GM21526 (cell line): ENCODE results near the gene PKIG.
"Not testable (repeated sequence)": the region's sequence is repeated elsewhere in the genome, so short reads cannot be mapped to it uniquely, and the experiment has no call there.

ENCODE experiments used
- ATAC-seq: cut with Tn5 transposase; IDR thresholded peaks from one replicate; pipeline ENCODE4 v1.9.1; 2021; ENCODE audit warnings: moderate library complexity; ENCODE audit not compliant: unreplicated experiment, low FRiP score

Gene PKIG

GRCh38 chr20:44582311-44583025 is at the start of gene PKIG:
TSS of gene PKIG (plus strand) at chr20:44582579. CDS start at chr20:44614557, 31,978 bp downstream.
- no peak for ATAC-seq

GRCh38 chr20:44532981-44533331 is 49.4 kb upstream of the PKIG start:
- ATAC-seq, result no peak

GRCh38 chr20:44533928-44534327 is 48.5 kb upstream of the PKIG start:
- ATAC-seq, result no peak

GRCh38 chr20:44536175-44536574 is 46.2 kb upstream of the PKIG start:
- ATAC-seq, result no peak

DNA sequence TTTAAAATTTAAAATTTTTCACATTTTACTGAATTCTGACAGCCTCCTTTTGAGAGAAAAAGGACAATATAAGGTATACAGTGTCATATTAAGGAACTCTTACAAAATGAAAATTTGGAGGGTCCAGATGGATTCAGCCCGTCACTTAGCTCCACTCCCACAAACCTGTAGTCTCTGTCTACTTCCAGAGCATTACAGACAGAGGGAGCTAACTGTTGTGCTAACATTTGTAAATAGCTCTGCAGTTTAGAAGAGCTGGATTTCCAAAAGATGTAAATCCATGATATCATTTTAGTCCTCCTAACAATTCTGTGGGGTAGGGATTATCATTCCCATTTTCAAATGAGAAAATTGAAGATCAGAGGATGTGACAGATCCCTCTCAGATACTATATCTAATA is 44.4 kb upstream of the PKIG start:
- no peak for ATAC-seq

DNA sequence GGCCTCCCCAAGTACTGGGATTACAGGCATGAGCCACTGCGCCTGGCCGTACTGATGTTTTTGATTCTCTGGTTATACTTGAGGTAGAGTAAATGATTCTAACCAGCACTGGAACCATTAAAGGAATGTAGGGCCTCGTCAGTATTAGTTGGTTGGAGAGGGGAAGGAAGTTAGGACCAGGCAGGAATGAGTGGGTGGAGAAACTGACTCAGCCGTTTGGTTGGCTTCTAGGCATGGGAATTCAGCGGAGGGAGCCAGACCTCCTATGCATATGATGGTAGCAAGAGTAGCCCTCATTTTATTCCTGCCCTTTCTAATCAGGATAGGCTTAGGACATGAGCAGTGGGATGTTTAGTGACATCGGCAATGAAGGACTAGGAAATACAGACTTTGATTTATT is 41.5 kb upstream of the PKIG start:
- ATAC-seq, result no peak

GRCh38 chr20:44541992-44542391 is 40.4 kb upstream of the PKIG start:
- ATAC-seq, result no peak

GRCh38 chr20:44542890-44543289 is 39.5 kb upstream of the PKIG start:
- ATAC-seq, result no peak

DNA sequence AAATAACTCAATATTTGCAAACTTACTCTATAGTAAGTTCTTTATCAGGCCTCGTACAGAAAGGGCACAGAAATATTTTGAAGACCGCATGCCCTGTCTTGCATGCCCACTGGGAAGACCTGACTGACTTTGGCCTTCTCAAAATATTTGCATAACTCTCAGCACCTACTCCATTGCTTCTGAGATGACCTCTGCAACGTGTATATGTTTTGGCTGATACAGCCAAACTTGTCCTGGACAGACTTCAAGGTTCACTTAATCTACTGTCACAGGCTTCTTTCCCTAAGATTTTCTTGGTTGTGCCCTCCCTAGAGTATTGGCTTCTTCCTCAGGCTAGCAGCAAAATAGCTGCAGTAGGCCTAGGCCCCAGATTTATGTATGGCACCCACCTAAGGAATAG is 39.0 kb upstream of the PKIG start:
- no peak for ATAC-seq

GRCh38 chr20:44544263-44544662 is 38.1 kb upstream of the PKIG start:
- ATAC-seq, result no peak

GRCh38 chr20:44547419-44547818 is 35.0 kb upstream of the PKIG start:
- ATAC-seq, result no peak

DNA sequence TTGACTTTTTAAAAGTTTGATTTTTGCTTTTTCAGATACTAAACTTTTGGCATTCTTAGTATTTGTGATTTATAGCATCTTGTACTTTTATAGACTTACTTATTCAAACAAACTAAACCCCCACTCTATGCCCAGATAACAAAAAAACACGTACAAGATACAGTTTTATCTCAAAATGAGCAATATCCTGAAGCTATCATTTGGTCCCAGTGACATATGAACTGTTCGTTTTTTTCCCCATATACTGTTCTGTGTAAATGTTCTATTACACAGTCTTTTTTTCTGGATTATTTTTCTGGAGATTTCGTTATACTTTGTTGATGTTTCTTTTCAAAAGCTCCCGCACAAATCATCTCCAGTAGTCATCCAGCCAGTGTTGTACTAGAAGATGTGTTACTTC is 33.3 kb upstream of the PKIG start:
- ATAC-seq, result no peak

- ATAC-seq, result no peak
Measured at GRCh38 chr20:44552050-44552449, 30.3 kb upstream of the PKIG start.

DNA sequence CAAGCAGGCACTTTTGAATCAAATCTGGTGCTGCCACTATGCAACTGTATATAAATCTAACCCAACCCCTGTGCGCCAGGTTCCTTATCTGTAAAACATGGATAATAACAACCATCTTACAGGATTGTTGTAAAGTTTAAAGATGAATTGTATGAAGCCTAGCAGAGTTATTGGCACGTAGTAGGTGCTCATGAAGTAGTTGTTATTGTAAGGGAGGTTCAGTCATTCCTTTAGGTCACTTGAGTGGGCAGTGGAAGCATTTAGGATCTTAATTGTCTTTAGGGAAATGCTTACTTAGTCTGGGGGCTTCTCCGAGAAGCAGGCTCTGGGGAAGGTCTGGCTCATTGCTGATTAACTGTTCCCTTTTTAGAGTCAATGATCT is 29.8 kb upstream of the PKIG start:
- no peak for ATAC-seq

DNA sequence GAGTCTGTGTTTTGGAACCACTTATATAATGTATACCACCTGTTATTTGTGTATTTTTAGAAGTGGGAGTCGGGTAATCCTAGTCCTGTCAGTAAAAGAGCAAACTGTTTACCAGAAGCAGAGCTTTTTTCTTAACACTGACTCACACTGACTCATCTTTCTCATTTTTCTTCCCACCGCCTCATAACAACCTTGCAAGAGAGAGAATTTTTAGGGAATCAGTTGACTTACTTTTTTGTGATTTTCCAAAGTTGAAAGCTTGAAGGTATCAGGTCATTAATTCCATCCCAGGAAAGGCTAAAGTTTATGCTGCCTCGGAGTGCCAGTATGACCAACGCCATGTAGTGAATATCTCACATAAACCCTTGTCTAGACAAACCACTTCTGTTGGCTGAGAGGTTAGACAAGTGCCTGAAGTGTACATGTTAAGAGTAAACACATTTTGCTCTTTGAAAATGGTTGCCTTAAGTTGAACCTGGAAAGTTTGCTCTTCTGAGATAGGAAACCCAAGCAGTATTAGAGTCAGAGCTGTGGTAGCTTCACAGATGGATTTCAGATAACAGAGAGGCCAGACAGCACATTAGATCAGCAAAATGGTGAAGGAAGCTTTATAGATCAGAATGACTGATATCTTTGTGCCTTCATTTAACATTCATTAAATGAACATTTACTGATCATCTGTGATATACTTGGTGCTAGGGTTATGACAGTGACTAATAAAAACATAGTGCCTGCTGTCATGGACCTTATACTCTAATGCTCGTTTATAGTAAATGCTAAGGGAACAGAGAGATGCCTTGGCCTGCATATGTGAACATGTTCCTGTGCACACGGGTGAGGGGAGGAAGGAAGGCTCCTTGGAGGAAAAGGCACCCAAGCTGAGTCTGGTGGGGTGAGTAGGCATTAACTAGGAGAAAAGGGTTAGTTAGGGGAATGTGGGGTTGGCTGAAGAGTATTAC is 29.1 kb upstream of the PKIG start:
- no peak for ATAC-seq

- no peak for ATAC-seq
Measured at GRCh38 chr20:44559302-44559701, 23.1 kb upstream of the PKIG start.

DNA sequence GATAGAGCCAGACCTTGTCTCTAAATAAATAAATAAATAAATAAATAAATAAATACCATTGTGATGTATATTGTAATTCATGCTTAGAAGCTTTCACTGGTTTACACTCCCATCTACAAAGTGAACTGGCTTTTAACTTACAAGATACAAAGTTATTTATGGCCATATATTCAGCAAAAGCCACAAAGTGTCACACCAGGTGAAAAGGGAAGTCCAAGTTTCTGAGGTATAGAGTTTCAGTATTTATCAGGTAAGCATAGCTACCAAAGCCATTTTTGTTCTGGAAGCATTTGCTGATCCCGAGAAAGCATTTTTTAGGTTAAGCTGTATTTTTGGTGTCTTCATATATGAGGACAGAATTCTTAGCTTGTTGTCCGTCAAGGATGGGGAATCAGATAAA is 22.1 kb upstream of the PKIG start:
- ATAC-seq, result no peak

GRCh38 chr20:44560818-44561217 is 21.6 kb upstream of the PKIG start:
- ATAC-seq, result not testable (repeated sequence)

GRCh38 chr20:44561876-44562275 is 20.5 kb upstream of the PKIG start:
- no peak for ATAC-seq

- no peak for ATAC-seq
Measured at GRCh38 chr20:44566018-44566417, 16.4 kb upstream of the PKIG start.

GRCh38 chr20:44566811-44567210 is 15.6 kb upstream of the PKIG start:
- ATAC-seq, result no peak

GRCh38 chr20:44570367-44570766 is 12.0 kb upstream of the PKIG start:
- ATAC-seq, result no peak
